ENCODE results near the gene FRMD4A. TPM values are rescaled to one million over a fixed set of nuclear protein-coding genes. Genes with fewer than 3 reads are reported as not detected.
"Not testable (repeated sequence)": the region's sequence is repeated elsewhere in the genome, so short reads cannot be mapped to it uniquely, and the experiment has no call there.

Gene FRMD4A
- total RNA-seq, 2 experiments from 2014 or later, result 7.1 to 7.2 TPM

GRCh38 chr10:13928451-13928850, 402.3 kb downstream of the FRMD4A start:
- H3K4me1 Mint-ChIP-seq, result peaks cover 17% of the 10 kb centered on the region
- peaks cover 44% of the 10 kb centered on the region for H3K27me3 Mint-ChIP-seq
- H3K27ac Mint-ChIP-seq, result no peak overlapping the region
- DNase-seq, result no peak
- no peaks in the 10 kb centered on the region for H3K36me3 Mint-ChIP-seq
- H3K9me3 Mint-ChIP-seq, result no peaks in the 10 kb centered on the region
- no peak overlapping the region for H3K4me3 Mint-ChIP-seq

GRCh38 chr10:13925971-13926780, 404.5 kb downstream of the FRMD4A start:
- peaks cover 17% of the 10 kb centered on the region for H3K4me1 Mint-ChIP-seq
- H3K27me3 Mint-ChIP-seq, result peaks cover 24% of the 10 kb centered on the region
- no peaks in the 10 kb centered on the region for H3K36me3 Mint-ChIP-seq
- H3K9me3 Mint-ChIP-seq, result no peaks in the 10 kb centered on the region
- no peak overlapping the region for H3K27ac Mint-ChIP-seq
- no peak for DNase-seq
- H3K4me3 Mint-ChIP-seq, result no peak overlapping the region

- no peak overlapping the region for H3K4me3 Mint-ChIP-seq
- peaks cover 14% of the 10 kb centered on the region for H3K27me3 Mint-ChIP-seq
- no peaks in the 10 kb centered on the region for H3K36me3 Mint-ChIP-seq
- no peaks in the 10 kb centered on the region for H3K9me3 Mint-ChIP-seq
- peaks cover 6% of the 10 kb centered on the region for H3K4me1 Mint-ChIP-seq
- DNase-seq, result no peak
- no peak overlapping the region for H3K27ac Mint-ChIP-seq
Measured at GRCh38 chr10:13924040-13924725, 406.5 kb downstream of the FRMD4A start.

- no peak overlapping the region for H3K27ac Mint-ChIP-seq
- H3K9me3 Mint-ChIP-seq, result no peaks in the 10 kb centered on the region
- no peak overlapping the region for H3K4me3 Mint-ChIP-seq
- peaks cover 6% of the 10 kb centered on the region for H3K4me1 Mint-ChIP-seq
- no peak for DNase-seq
- no peaks in the 10 kb centered on the region for H3K36me3 Mint-ChIP-seq
- peaks cover 10% of the 10 kb centered on the region for H3K27me3 Mint-ChIP-seq
Measured at GRCh38 chr10:13922586-13922985, 408.1 kb downstream of the FRMD4A start.

- H3K27me3 Mint-ChIP-seq, result peaks cover 4% of the 10 kb centered on the region
- no peaks in the 10 kb centered on the region for H3K36me3 Mint-ChIP-seq
- no peak for DNase-seq
- H3K27ac Mint-ChIP-seq, result no peak overlapping the region
- H3K9me3 Mint-ChIP-seq, result no peaks in the 10 kb centered on the region
- no peak overlapping the region for H3K4me3 Mint-ChIP-seq
- peaks cover 6% of the 10 kb centered on the region for H3K4me1 Mint-ChIP-seq
Measured at GRCh38 chr10:13921941-13922340, 408.8 kb downstream of the FRMD4A start.

GRCh38 chr10:13921131-13921530, 409.6 kb downstream of the FRMD4A start:
- not testable (repeated sequence) for H3K27ac Mint-ChIP-seq, H3K36me3 Mint-ChIP-seq

GRCh38 chr10:13920465-13920864, 410.3 kb downstream of the FRMD4A start:
- Mint-ChIP-seq H3K27ac (no peak overlapping the region), H3K4me1 (no peaks in the 10 kb centered on the region), H3K36me3 (no peaks in the 10 kb centered on the region), H3K9me3 (no peaks in the 10 kb centered on the region), H3K27me3 (no peaks in the 10 kb centered on the region), H3K4me3 (no peak overlapping the region)
- DNase-seq, result no peak

More at GRCh38 chr10:13921131-13921530, 409.6 kb downstream of the FRMD4A start:
- H3K4me1 Mint-ChIP-seq, H3K4me3 Mint-ChIP-seq, H3K27me3 Mint-ChIP-seq, DNase-seq, H3K9me3 Mint-ChIP-seq: not testable (repeated sequence)

GRCh38 chr10:13920031-13920430, 410.7 kb downstream of the FRMD4A start:
- Mint-ChIP-seq H3K4me1 (no peaks in the 10 kb centered on the region), H3K9me3 (no peaks in the 10 kb centered on the region), H3K27ac (no peak overlapping the region), H3K36me3 (no peaks in the 10 kb centered on the region), H3K27me3 (no peaks in the 10 kb centered on the region), H3K4me3 (no peak overlapping the region)
- no peak for DNase-seq

GRCh38 chr10:13917791-13918190, 412.9 kb downstream of the FRMD4A start:
- Mint-ChIP-seq H3K27me3 (no peaks in the 10 kb centered on the region), H3K4me1 (no peaks in the 10 kb centered on the region), H3K36me3 (no peaks in the 10 kb centered on the region), H3K9me3 (no peaks in the 10 kb centered on the region), H3K27ac (no peak overlapping the region), H3K4me3 (no peak overlapping the region)
- no peak for DNase-seq

GRCh38 chr10:13916384-13916947, 414.3 kb downstream of the FRMD4A start:
- H3K27me3 Mint-ChIP-seq, result no peaks in the 10 kb centered on the region
- no peak overlapping the region for H3K27ac Mint-ChIP-seq
- H3K36me3 Mint-ChIP-seq, result no peaks in the 10 kb centered on the region
- no peaks in the 10 kb centered on the region for H3K4me1 Mint-ChIP-seq
- DNase-seq, result no peak
- H3K9me3 Mint-ChIP-seq, result no peaks in the 10 kb centered on the region
- no peak overlapping the region for H3K4me3 Mint-ChIP-seq

GRCh38 chr10:13915710-13916109, 415.0 kb downstream of the FRMD4A start:
- no peaks in the 10 kb centered on the region for H3K36me3 Mint-ChIP-seq
- no peaks in the 10 kb centered on the region for H3K27me3 Mint-ChIP-seq
- no peaks in the 10 kb centered on the region for H3K9me3 Mint-ChIP-seq

GRCh38 chr10:13913897-13914296, 416.8 kb downstream of the FRMD4A start:
- Mint-ChIP-seq H3K4me3 (no peak overlapping the region), H3K27me3 (no peaks in the 10 kb centered on the region), H3K36me3 (no peaks in the 10 kb centered on the region), H3K27ac (no peak overlapping the region), H3K9me3 (no peaks in the 10 kb centered on the region), H3K4me1 (no peaks in the 10 kb centered on the region)
- DNase-seq, result no peak

More at GRCh38 chr10:13915710-13916109, 415.0 kb downstream of the FRMD4A start:
- Mint-ChIP-seq H3K27ac (no peak overlapping the region), H3K4me1 (no peaks in the 10 kb centered on the region), H3K4me3 (no peak overlapping the region)
- DNase-seq, result no peak

GRCh38 chr10:13911821-13912520, 418.8 kb downstream of the FRMD4A start:
- Mint-ChIP-seq H3K4me3 (no peak overlapping the region), H3K36me3 (no peaks in the 10 kb centered on the region), H3K27ac (no peak overlapping the region), H3K4me1 (no peaks in the 10 kb centered on the region), H3K9me3 (peaks cover 3% of the 10 kb centered on the region), H3K27me3 (no peaks in the 10 kb centered on the region)
- no peak for DNase-seq

- Mint-ChIP-seq H3K4me3 (no peak overlapping the region), H3K27ac (no peak overlapping the region), H3K36me3 (no peaks in the 10 kb centered on the region), H3K27me3 (no peaks in the 10 kb centered on the region), H3K4me1 (peaks cover 2% of the 10 kb centered on the region), H3K9me3 (peaks cover 3% of the 10 kb centered on the region)
- no peak for DNase-seq
Measured at GRCh38 chr10:13909516-13910258, 421.0 kb downstream of the FRMD4A start.
